Measurements from ENCODE around the gene FREM1. TPM values are rescaled to one million over a fixed set of nuclear protein-coding genes. Genes with fewer than 3 reads are reported as not detected.
"Not testable (repeated sequence)": the region's sequence is repeated elsewhere in the genome, so short reads cannot be mapped to it uniquely, and the experiment has no call there.

Gene FREM1
- total and polyA plus RNA-seq, 2 of the 4 experiments (the other 2 are of a cell fraction), result under 0.01 TPM; not detected in 1

GRCh38 chr9:14920805-14921204 lies 10.6 kb upstream of the FREM1 start:
- ATAC-seq (ENCODE audit: low read depth); H3K23ac ChIP-seq (ENCODE audit: low read depth, low read length); dilution Hi-C loops (cut with HindIII; ENCODE audit: low sequenced_read_pairs, unreplicated experiment); H2BK120ac ChIP-seq (ENCODE audit: low read depth, low read length); H3K18ac ChIP-seq (ENCODE audit: low read depth, low read length); H3K27ac ChIP-seq (ENCODE audit: insufficient read depth, low read length); H3K4me3 ChIP-seq (ENCODE audit: insufficient read depth, low read depth, low read length); H3K4me1 ChIP-seq (ENCODE audit: control insufficient read depth, insufficient read depth, low read length); POLR2A ChIA-PET (ENCODE audit: unreplicated experiment); H2BK15ac ChIP-seq (ENCODE audit: low read depth, low read length); H3K4ac ChIP-seq (ENCODE audit: low read depth, low read length); H3K14ac ChIP-seq (replicated peaks; ENCODE audit: low read depth, low read length); H2AK9ac ChIP-seq (replicated peaks; ENCODE audit: low read depth, low read length, poor library complexity); CTCF ChIA-PET; H2BK20ac ChIP-seq (ENCODE audit: low read depth, low read length); H2AK5ac ChIP-seq (ENCODE audit: low read depth, low read length); H3K9ac ChIP-seq (ENCODE audit: low read depth, low read length); intact Hi-C loops (cut with micrococcal nuclease); H4K8ac ChIP-seq (ENCODE audit: low read depth in 2 of 2, low read length in 2 of 2); in situ Hi-C loops (cut with MboI; ENCODE audit: low sequenced_read_pairs); BruUV-seq (replicated peaks); H4K91ac ChIP-seq (ENCODE audit: insufficient read depth, low read depth, low read length); DNase-seq; H2BK5ac ChIP-seq (ENCODE audit: low read depth, low read length, poor library complexity, severe bottlenecking); H3K9me1 ChIP-seq (ENCODE audit: insufficient read depth, low read length); H3K56ac ChIP-seq (ENCODE audit: extremely low read depth, insufficient read depth, low read length); H3K9me3 ChIP-seq (ENCODE audit: control insufficient read depth, insufficient read depth, low read length); H3K27me3 ChIP-seq (ENCODE audit: control insufficient read depth, insufficient read depth, low read length); H3K79me1 ChIP-seq (ENCODE audit: low read depth in 1 of 2, low read length in 2 of 2); H2AFZ ChIP-seq (replicated peaks; ENCODE audit: low read length, poor library complexity); H4K20me1 ChIP-seq (ENCODE audit: insufficient read depth, low read length); H3K4me2 ChIP-seq (ENCODE audit: low read depth, low read length); H3K36me3 ChIP-seq (ENCODE audit: control insufficient read depth, insufficient read depth, low read length); H4K5ac ChIP-seq (ENCODE audit: low read depth, low read length): not testable (repeated sequence)
- WGBS, 2 experiments (ENCODE audit: extremely low coverage in 2 of 2, insufficient read length in 1 of 2), result 0% methylated on average over 1 of the region's 3 CpGs; no CpG with 5 or more reads in 1 of the 2 experiments

Measured in IMR-90 (cell line).